Measurements from ENCODE around the gene GALNTL6.
A peak's percentile ranks its signal among the peaks of the same experiment; 100 is the strongest.

GALNTL6 gene

GRCh38 chr4:171846232-171846631, 33.0 kb downstream of the GALNTL6 start:
- CTCF ChIA-PET, result interaction anchor here (0.5 to 1.8 kb wide), 4 partner anchors 17 to 354 kb away, joined by 3 to 8 read pairs (median 4); no protein-coding TSS in a partner anchor
- WGBS (ENCODE audit: insufficient coverage), result no CpG with 5 or more reads among the region's 2 CpGs
- H3K27me3 ChIP-seq (replicated peaks in 2 of 5; ENCODE audit: control insufficient read depth in 4 of 5, insufficient read depth in 5 of 5, low read length in 4 of 5), result no peaks in the 10 kb centered on the region

GRCh38 chr4:171846893-171847292, 33.7 kb downstream of the GALNTL6 start:
- WGBS (ENCODE audit: insufficient coverage), result no CpG with 5 or more reads among the region's 2 CpGs
- CTCF ChIA-PET, result interaction anchor here (0.5 to 1.8 kb wide), 3 partner anchors 16 to 356 kb away, joined by 3 to 8 read pairs (median 5); no protein-coding TSS in a partner anchor
- Histone ChIP-seq H3K36me3 (ENCODE audit: control insufficient read depth in 4 of 4, insufficient read depth in 4 of 4, low read length in 3 of 4) (no peaks in the 10 kb centered on the region), H3K4me1 (ENCODE audit: control extremely low read depth in 1 of 4, control insufficient read depth in 4 of 4, insufficient read depth in 4 of 4, low read length in 3 of 4) (no peaks in the 10 kb centered on the region), H3K4me3 (ENCODE audit: control insufficient read depth in 1 of 7, extremely low read depth in 1 of 7, insufficient read depth in 4 of 7, low read depth in 2 of 7, low read length in 6 of 7) (no peak overlapping the region), H3K9me3 (ENCODE audit: control extremely low read depth in 1 of 5, control insufficient read depth in 4 of 5, insufficient read depth in 2 of 5, low read depth in 1 of 5, low read length in 4 of 5) (no peaks in the 10 kb centered on the region), H3K27ac (ENCODE audit: insufficient read depth in 1 of 2, low read depth in 1 of 2, low read length in 2 of 2, poor library complexity in 1 of 2, severe bottlenecking in 2 of 2) (no peak overlapping the region), H3K27me3 (replicated peaks in 2 of 5; ENCODE audit: control insufficient read depth in 4 of 5, insufficient read depth in 5 of 5, low read length in 4 of 5) (no peaks in the 10 kb centered on the region)
- DNase-seq, result no peak
- POLR2A ChIA-PET, result no interaction called here

More at GRCh38 chr4:171846232-171846631, 33.0 kb downstream of the GALNTL6 start:
- Histone ChIP-seq H3K36me3 (ENCODE audit: control insufficient read depth in 4 of 4, insufficient read depth in 4 of 4, low read length in 3 of 4) (no peaks in the 10 kb centered on the region), H3K9me3 (ENCODE audit: control extremely low read depth in 1 of 5, control insufficient read depth in 4 of 5, insufficient read depth in 2 of 5, low read depth in 1 of 5, low read length in 4 of 5) (no peaks in the 10 kb centered on the region), H3K27ac (ENCODE audit: insufficient read depth in 1 of 2, low read depth in 1 of 2, low read length in 2 of 2, poor library complexity in 1 of 2, severe bottlenecking in 2 of 2) (no peak overlapping the region), H3K4me3 (ENCODE audit: control insufficient read depth in 1 of 7, extremely low read depth in 1 of 7, insufficient read depth in 4 of 7, low read depth in 2 of 7, low read length in 6 of 7) (no peak overlapping the region), H3K4me1 (ENCODE audit: control extremely low read depth in 1 of 4, control insufficient read depth in 4 of 4, insufficient read depth in 4 of 4, low read length in 3 of 4) (no peaks in the 10 kb centered on the region)
- POLR2A ChIA-PET, result no interaction called here
- peak; percentile 73 to 89 (median 84) for DNase-seq

- ChIA-PET CTCF (interaction anchor here (0.5 to 1.4 kb wide), 6 partner anchors 154 to 1884 kb away, joined by 3 to 4 read pairs (median 3); no protein-coding TSS in a partner anchor), POLR2A (no interaction called here)
- H3K4me1 ChIP-seq (ENCODE audit: control extremely low read depth in 1 of 4, control insufficient read depth in 4 of 4, insufficient read depth in 4 of 4, low read length in 3 of 4), result peaks cover 0 to 3% (median 0%) of the 10 kb centered on the region in 4 experiments
- no peaks in the 10 kb centered on the region for H3K9me3 ChIP-seq (ENCODE audit: control extremely low read depth in 1 of 5, control insufficient read depth in 4 of 5, insufficient read depth in 2 of 5, low read depth in 1 of 5, low read length in 4 of 5)
- H3K27me3 ChIP-seq (replicated peaks in 2 of 5; ENCODE audit: control insufficient read depth in 4 of 5, insufficient read depth in 5 of 5, low read length in 4 of 5), result no peaks in the 10 kb centered on the region
- WGBS (ENCODE audit: insufficient coverage), result no CpG with 5 or more reads among the region's 1 CpG
- no peak overlapping the region for H3K27ac ChIP-seq (ENCODE audit: insufficient read depth in 1 of 2, low read depth in 1 of 2, low read length in 2 of 2, poor library complexity in 1 of 2, severe bottlenecking in 2 of 2)
- no peak overlapping the region for H3K4me3 ChIP-seq (ENCODE audit: control insufficient read depth in 1 of 7, extremely low read depth in 1 of 7, insufficient read depth in 4 of 7, low read depth in 2 of 7, low read length in 6 of 7)
- no peak for DNase-seq
- H3K36me3 ChIP-seq (ENCODE audit: control insufficient read depth in 4 of 4, insufficient read depth in 4 of 4, low read length in 3 of 4), result no peaks in the 10 kb centered on the region
Observed at GRCh38 chr4:171847751-171848150, 34.5 kb downstream of the GALNTL6 start.

GRCh38 chr4:171849686-171850222, 36.5 kb downstream of the GALNTL6 start:
- DNase-seq, result no peak
- Histone ChIP-seq H3K27ac (ENCODE audit: insufficient read depth in 1 of 2, low read depth in 1 of 2, low read length in 2 of 2, poor library complexity in 1 of 2, severe bottlenecking in 2 of 2) (no peak overlapping the region), H3K36me3 (ENCODE audit: control insufficient read depth in 4 of 4, insufficient read depth in 4 of 4, low read length in 3 of 4) (no peaks in the 10 kb centered on the region), H3K9me3 (ENCODE audit: control extremely low read depth in 1 of 5, control insufficient read depth in 4 of 5, insufficient read depth in 2 of 5, low read depth in 1 of 5, low read length in 4 of 5) (no peaks in the 10 kb centered on the region), H3K4me1 (ENCODE audit: control extremely low read depth in 1 of 4, control insufficient read depth in 4 of 4, insufficient read depth in 4 of 4, low read length in 3 of 4) (peaks cover 0 to 3% (median 0%) of the 10 kb centered on the region in 4 experiments), H3K4me3 (ENCODE audit: control insufficient read depth in 1 of 7, extremely low read depth in 1 of 7, insufficient read depth in 4 of 7, low read depth in 2 of 7, low read length in 6 of 7) (no peak overlapping the region), H3K27me3 (replicated peaks in 2 of 5; ENCODE audit: control insufficient read depth in 4 of 5, insufficient read depth in 5 of 5, low read length in 4 of 5) (no peaks in the 10 kb centered on the region)
- ChIA-PET CTCF (interaction anchor here (1.6 kb wide), 1 partner anchor 302 kb away, joined by 3 read pairs; no protein-coding TSS in a partner anchor), POLR2A (no interaction called here)
- 100% methylated on average over 4 of the region's 8 CpGs for WGBS (ENCODE audit: insufficient coverage)

GRCh38 chr4:171851295-171851694, 38.1 kb downstream of the GALNTL6 start:
- Histone ChIP-seq H3K36me3 (ENCODE audit: control insufficient read depth in 4 of 4, insufficient read depth in 4 of 4, low read length in 3 of 4) (no peaks in the 10 kb centered on the region), H3K9me3 (ENCODE audit: control extremely low read depth in 1 of 5, control insufficient read depth in 4 of 5, insufficient read depth in 2 of 5, low read depth in 1 of 5, low read length in 4 of 5) (no peaks in the 10 kb centered on the region), H3K27ac (ENCODE audit: insufficient read depth in 1 of 2, low read depth in 1 of 2, low read length in 2 of 2, poor library complexity in 1 of 2, severe bottlenecking in 2 of 2) (no peak overlapping the region), H3K4me1 (ENCODE audit: control extremely low read depth in 1 of 4, control insufficient read depth in 4 of 4, insufficient read depth in 4 of 4, low read length in 3 of 4) (peaks cover 0 to 3% (median 0%) of the 10 kb centered on the region in 4 experiments), H3K4me3 (ENCODE audit: control insufficient read depth in 1 of 7, extremely low read depth in 1 of 7, insufficient read depth in 4 of 7, low read depth in 2 of 7, low read length in 6 of 7) (no peak overlapping the region), H3K27me3 (replicated peaks in 2 of 5; ENCODE audit: control insufficient read depth in 4 of 5, insufficient read depth in 5 of 5, low read length in 4 of 5) (no peaks in the 10 kb centered on the region)
- ChIA-PET CTCF (interaction anchor here (1.3 kb wide), 1 partner anchor 37 kb away, joined by 3 read pairs; no protein-coding TSS in a partner anchor), POLR2A (no interaction called here)
- no peak for DNase-seq

GRCh38 chr4:171857302-171858012, 44.3 kb downstream of the GALNTL6 start:
- Histone ChIP-seq H3K4me1 (ENCODE audit: control extremely low read depth in 1 of 4, control insufficient read depth in 4 of 4, insufficient read depth in 4 of 4, low read length in 3 of 4) (no peaks in the 10 kb centered on the region), H3K27ac (ENCODE audit: insufficient read depth in 1 of 2, low read depth in 1 of 2, low read length in 2 of 2, poor library complexity in 1 of 2, severe bottlenecking in 2 of 2) (no peak overlapping the region), H3K27me3 (replicated peaks in 2 of 5; ENCODE audit: control insufficient read depth in 4 of 5, insufficient read depth in 5 of 5, low read length in 4 of 5) (no peaks in the 10 kb centered on the region), H3K4me3 (ENCODE audit: control insufficient read depth in 1 of 7, extremely low read depth in 1 of 7, insufficient read depth in 4 of 7, low read depth in 2 of 7, low read length in 6 of 7) (no peak overlapping the region), H3K9me3 (ENCODE audit: control extremely low read depth in 1 of 5, control insufficient read depth in 4 of 5, insufficient read depth in 2 of 5, low read depth in 1 of 5, low read length in 4 of 5) (no peaks in the 10 kb centered on the region), H3K36me3 (ENCODE audit: control insufficient read depth in 4 of 4, insufficient read depth in 4 of 4, low read length in 3 of 4) (no peaks in the 10 kb centered on the region)
- ChIA-PET CTCF (no interaction called here), POLR2A (no interaction called here)
- peak in 2 of 3 donors; percentile 5 to 17 for DNase-seq
- 69% methylated on average over 2 of the region's 3 CpGs for WGBS (ENCODE audit: insufficient coverage)

- no peaks in the 10 kb centered on the region for H3K36me3 ChIP-seq (ENCODE audit: control insufficient read depth in 4 of 4, insufficient read depth in 4 of 4, low read length in 3 of 4)
- no peaks in the 10 kb centered on the region for H3K27me3 ChIP-seq (replicated peaks in 2 of 5; ENCODE audit: control insufficient read depth in 4 of 5, insufficient read depth in 5 of 5, low read length in 4 of 5)
- H3K4me3 ChIP-seq (ENCODE audit: control insufficient read depth in 1 of 7, extremely low read depth in 1 of 7, insufficient read depth in 4 of 7, low read depth in 2 of 7, low read length in 6 of 7), result no peak overlapping the region
- ChIA-PET POLR2A (no interaction called here), CTCF (interaction anchor here (1.4 kb wide), 1 partner anchor 328 kb away, joined by 3 read pairs; no protein-coding TSS in a partner anchor)
- DNase-seq, result peak in 2 of 3 donors; percentile 7 to 11
- H3K9me3 ChIP-seq (ENCODE audit: control extremely low read depth in 1 of 5, control insufficient read depth in 4 of 5, insufficient read depth in 2 of 5, low read depth in 1 of 5, low read length in 4 of 5), result no peaks in the 10 kb centered on the region
- no peak overlapping the region for H3K27ac ChIP-seq (ENCODE audit: insufficient read depth in 1 of 2, low read depth in 1 of 2, low read length in 2 of 2, poor library complexity in 1 of 2, severe bottlenecking in 2 of 2)
- no CpG with 5 or more reads among the region's 3 CpGs for WGBS (ENCODE audit: insufficient coverage)
- no peaks in the 10 kb centered on the region for H3K4me1 ChIP-seq (ENCODE audit: control extremely low read depth in 1 of 4, control insufficient read depth in 4 of 4, insufficient read depth in 4 of 4, low read length in 3 of 4)
Observed at GRCh38 chr4:171875291-171875690, 62.1 kb downstream of the GALNTL6 start.

Data from common myeloid progenitor, CD34-positive (primary cell).